ENCODE measurements around the gene SULT1B1. TPM values are rescaled to one million over a fixed set of nuclear protein-coding genes. Genes with fewer than 3 reads are reported as not detected.
A peak's percentile ranks its signal among the peaks of the same experiment; 100 is the strongest.

SULT1B1 gene
- total and polyA plus RNA-seq, 2 of the 8 experiments (the other 6 are each of a cell fraction or from before 2014, with no cell fraction given), result not detected

- H3K23ac ChIP-seq (ENCODE audit: insufficient read length), result no peak overlapping the region
- ChIA-PET POLR2A (ENCODE audit: partially characterized antibody) (no interaction called here), CTCF (ENCODE audit: partially characterized antibody) (interaction anchor here (0.9 to 1.5 kb wide), 3 partner anchors 11 to 41 kb away, joined by 3 read pairs; no protein-coding TSS in a partner anchor)
- no peak overlapping the region for H2BK20ac ChIP-seq (ENCODE audit: low read length)
- no peak overlapping the region for H4K5ac ChIP-seq (ENCODE audit: insufficient read length, low read depth, low read length)
- TF ChIP-seq RBBP5 (IDR thresholded peaks at IDR 0.05; ENCODE audit: borderline replicate concordance, low read depth, low read length), result no peak
- no peak overlapping the region for H3K14ac ChIP-seq (ENCODE audit: insufficient read length)
- no peak overlapping the region for H2BK12ac ChIP-seq (ENCODE audit: low read depth, low read length)
- no peak overlapping the region for H2BK120ac ChIP-seq (replicated peaks; ENCODE audit: low read depth, low read length)
- peak overlapping the region; percentile 57 for H4K8ac ChIP-seq (ENCODE audit: extremely low read depth, insufficient read depth, low read length)
- H3K18ac ChIP-seq (ENCODE audit: extremely low read depth, low read length), result no peak overlapping the region
- H2AK5ac ChIP-seq (ENCODE audit: low read depth, low read length), result no peak overlapping the region
- H3K79me2 ChIP-seq (ENCODE audit: control insufficient read depth in 1 of 2, insufficient read depth in 2 of 2, low read length in 2 of 2), result no peaks in the 10 kb centered on the region
- no peak overlapping the region for H2AFZ ChIP-seq (ENCODE audit: low read length)
- H3K4me2 ChIP-seq (ENCODE audit: insufficient read depth in 1 of 2, low read depth in 2 of 2, low read length in 2 of 2), result no peak overlapping the region
- DNase-seq (ENCODE audit: low read depth in 1 of 2, low spot score in 2 of 2) (no peak), FAIRE-seq (no peak)
- no peaks in the 10 kb centered on the region; the same call in 1 of the 2 replicates for H3K23me2 ChIP-seq (ENCODE audit: low read depth, low read length)
- H3K4me1 ChIP-seq (replicated peaks in 1 of 4; ENCODE audit: control insufficient read depth in 3 of 4, insufficient read depth in 4 of 4, low read length in 3 of 4), result no peaks in the 10 kb centered on the region
- no peak overlapping the region for H3K27ac ChIP-seq (ENCODE audit: low read depth, low read length)
- H3K4ac ChIP-seq (replicated peaks; ENCODE audit: insufficient read length, low read depth, low read length), result no peak overlapping the region
- no peak overlapping the region for H3K4me3 ChIP-seq (ENCODE audit: extremely low read depth in 1 of 4, insufficient read depth in 2 of 4, low read depth in 3 of 4, low read length in 4 of 4)
- no peak overlapping the region for H3K56ac ChIP-seq (replicated peaks; ENCODE audit: insufficient read length, low read depth, low read length)
- no peak overlapping the region for H2BK5ac ChIP-seq (ENCODE audit: low read depth, low read length)
- H3K9ac ChIP-seq (replicated peaks in 1 of 4; ENCODE audit: extremely low read depth in 1 of 4, low read depth in 3 of 4, low read length in 3 of 4), result no peak overlapping the region
- WGBS, 2 experiments (ENCODE audit: extremely low coverage in 1 of 2, insufficient coverage in 1 of 2, insufficient read length in 1 of 2, insufficient replicate concordance in 2 of 2, low coverage in 1 of 2, low lambda C conversion rate in 2 of 2, missing lambda C conversion rate in 1 of 2), result 91% methylated on average over 13 of the region's 15 CpGs; no CpG with 5 or more reads in 1 of the 2 experiments
- no peak overlapping the region for H2BK15ac ChIP-seq (ENCODE audit: low read length)
- no peaks in the 10 kb centered on the region for H4K20me1 ChIP-seq (replicated peaks in 1 of 2; ENCODE audit: control insufficient read depth in 1 of 2, insufficient read depth in 2 of 2, low read length in 2 of 2)
- H3K27me3 ChIP-seq (replicated peaks in 1 of 4; ENCODE audit: control insufficient read depth in 3 of 4, extremely low read depth in 1 of 4, insufficient read depth in 3 of 4, low read length in 3 of 4), result no peaks in the 10 kb centered on the region
- no peaks in the 10 kb centered on the region; a peak in 1 of 4 replicates for H3K9me3 ChIP-seq (ENCODE audit: insufficient read depth in 2 of 2, low read depth in 1 of 2, low read length in 1 of 2)
- H3K79me1 ChIP-seq (ENCODE audit: low read depth, low read length), result no peaks in the 10 kb centered on the region
- H4K91ac ChIP-seq (replicated peaks; ENCODE audit: insufficient read length, low read length), result no peak overlapping the region
- no peaks in the 10 kb centered on the region for H3K36me3 ChIP-seq (ENCODE audit: control insufficient read depth in 2 of 4, insufficient read depth in 4 of 4, low read length in 3 of 4)
These were observed 22.4 kb upstream of the SULT1B1 start for GRCh38 chr4:69782651-69783310.
